HG03095 (cell line): ENCODE results near the gene GTSF1L.
"Not testable (repeated sequence)": the region's sequence is repeated elsewhere in the genome, so short reads cannot be mapped to it uniquely, and the experiment has no call there.

ENCODE experiments used
- ATAC-seq: cut with Tn5 transposase; IDR thresholded peaks from one replicate; pipeline ENCODE4 v1.9.1; 2021; ENCODE audit warnings: moderate library complexity; ENCODE audit not compliant: unreplicated experiment

Gene GTSF1L

GRCh38 chr20:43726811-43727338 is at the start of gene GTSF1L:
GTSF1L (minus strand) TSS chr20:43727002; CDS start chr20:43726694, 308 bp downstream.
- no peak for ATAC-seq

GRCh38 chr20:43774754-43775153 is 48.0 kb upstream of the GTSF1L start:
- no peak for ATAC-seq

GRCh38 chr20:43771503-43772190 is 44.8 kb upstream of the GTSF1L start:
- no peak for ATAC-seq

GRCh38 chr20:43770342-43770741 is 43.5 kb upstream of the GTSF1L start:
- ATAC-seq = no peak

GRCh38 chr20:43767686-43768474 is 41.1 kb upstream of the GTSF1L start:
- no peak for ATAC-seq

- ATAC-seq = no peak
Observed at GRCh38 chr20:43766917-43767316, 40.1 kb upstream of the GTSF1L start.

DNA sequence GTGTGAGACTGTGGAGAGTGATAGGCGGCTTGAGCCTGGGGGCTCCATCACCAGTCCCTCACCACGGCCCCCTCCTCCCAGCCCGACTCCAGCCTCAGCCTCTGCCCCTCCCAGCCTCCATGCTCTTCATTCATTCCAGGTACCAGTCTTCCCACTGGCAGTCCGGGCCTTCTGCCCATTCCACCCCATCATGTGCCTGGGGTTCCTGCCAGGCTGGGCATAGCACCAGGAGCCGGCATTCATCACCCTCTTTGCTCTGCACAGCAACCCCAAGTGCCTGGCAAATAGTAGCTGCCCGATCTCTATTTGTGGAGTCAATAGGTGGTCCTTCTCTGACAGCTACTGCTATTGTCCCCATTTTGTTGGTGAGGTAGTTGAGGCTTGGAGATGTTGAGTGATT is 39.6 kb upstream of the GTSF1L start:
- no peak for ATAC-seq

DNA sequence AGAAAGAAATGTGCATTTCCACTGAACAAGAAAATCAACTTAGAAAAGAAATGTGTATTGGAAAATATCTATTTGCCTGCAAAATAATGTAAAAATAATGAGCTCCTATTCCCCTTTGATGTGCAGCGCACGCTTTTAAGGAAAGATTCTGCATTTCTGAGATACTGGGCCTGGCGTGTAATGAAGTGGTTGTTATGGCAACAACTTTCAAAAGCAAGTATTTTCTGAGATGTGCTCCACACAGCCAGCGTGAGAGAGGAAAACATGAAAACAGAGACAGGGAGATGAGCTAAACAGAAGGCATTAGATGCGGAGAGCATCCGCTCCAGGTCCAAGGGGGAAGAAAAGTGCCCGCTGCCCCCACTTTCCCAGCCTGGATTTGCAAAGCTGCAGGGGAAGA is 39.1 kb upstream of the GTSF1L start:
- ATAC-seq = no peak

- ATAC-seq = no peak
Observed at GRCh38 chr20:43762911-43763310, 36.1 kb upstream of the GTSF1L start.

GRCh38 chr20:43761386-43762340 is 34.9 kb upstream of the GTSF1L start:
- ATAC-seq = no peak

- ATAC-seq = not testable (repeated sequence)
Observed at GRCh38 chr20:43757888-43758287, 31.1 kb upstream of the GTSF1L start.

DNA sequence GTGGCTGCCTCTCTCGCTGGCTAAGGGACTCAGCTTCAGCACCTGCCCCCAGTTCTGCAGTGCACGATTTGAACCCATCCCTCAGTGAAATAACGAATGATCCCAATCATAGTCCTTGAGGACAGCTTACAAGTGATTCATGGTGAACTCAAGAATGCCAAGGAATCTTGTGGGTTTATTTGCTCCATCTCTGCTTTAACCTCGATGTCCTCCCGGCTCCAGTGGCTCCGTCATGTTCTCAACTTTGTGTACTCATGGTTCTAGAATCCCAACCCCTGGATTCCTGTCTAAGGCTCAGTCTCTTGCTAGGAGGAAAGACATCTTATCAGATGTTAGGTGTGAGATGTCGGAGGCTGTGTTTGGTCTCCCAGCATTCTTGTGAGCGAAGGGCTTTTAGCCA is 29.0 kb upstream of the GTSF1L start:
- no peak for ATAC-seq

GRCh38 chr20:43755390-43755789 is 28.6 kb upstream of the GTSF1L start:
- no peak for ATAC-seq

GRCh38 chr20:43752561-43753301 is 25.9 kb upstream of the GTSF1L start:
- peak; percentile 49 for ATAC-seq

DNA sequence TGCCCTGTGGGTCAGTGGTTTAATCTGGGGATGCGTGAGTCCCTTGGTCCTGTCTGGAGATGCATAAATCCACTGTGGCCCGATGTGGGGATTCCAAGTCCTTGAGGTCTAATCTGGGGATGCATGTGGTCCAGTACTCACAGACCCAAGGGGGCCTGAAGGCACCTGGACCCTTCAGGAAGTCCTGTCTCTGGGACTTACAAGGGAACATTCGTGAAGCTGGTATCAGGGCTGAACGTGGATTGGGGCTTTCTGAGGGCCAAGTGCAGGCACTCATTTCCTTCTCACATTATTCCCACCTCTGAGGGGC is 25.2 kb upstream of the GTSF1L start:
- ATAC-seq = no peak

DNA sequence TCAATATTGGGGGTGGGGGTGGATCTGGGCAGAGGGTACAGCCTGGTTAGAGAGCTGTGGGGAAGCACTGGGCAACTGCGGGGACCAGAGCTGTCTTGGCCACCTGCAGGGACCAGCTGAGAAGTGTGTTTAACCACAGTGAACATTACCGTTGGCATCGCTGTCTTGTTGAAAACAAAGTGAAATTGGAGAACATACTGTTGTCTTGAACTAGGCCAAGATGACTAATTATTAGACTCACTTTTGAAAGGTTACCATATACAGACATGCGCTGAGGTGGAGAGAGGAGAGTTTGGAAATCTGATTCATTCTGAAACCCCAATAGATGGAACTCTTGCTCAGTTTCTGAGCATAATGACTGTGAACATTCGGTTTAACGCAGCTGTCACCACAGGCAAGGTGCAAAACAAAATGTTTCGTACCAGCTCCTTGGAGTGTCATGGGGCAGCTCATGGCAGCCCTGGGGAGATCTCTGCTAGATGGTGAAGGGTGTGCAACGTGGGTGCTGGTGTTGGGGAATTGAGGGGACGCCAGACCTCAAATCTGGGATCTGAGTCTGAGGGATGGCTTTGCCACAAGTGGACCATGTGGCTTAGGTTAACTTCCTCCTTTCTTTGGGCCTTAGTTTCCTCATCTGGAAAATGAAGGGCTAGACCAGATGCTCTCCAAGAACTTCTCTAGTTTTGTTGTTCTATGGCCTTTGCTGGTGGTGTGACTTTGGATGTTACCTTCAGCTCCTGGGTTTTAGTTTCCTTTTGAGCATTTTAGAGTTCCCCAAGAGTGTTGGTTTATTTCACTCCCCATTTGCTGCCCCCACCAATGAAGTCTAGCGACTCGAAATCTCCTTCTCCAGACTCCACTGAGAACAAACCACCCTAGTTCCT is 24.6 kb upstream of the GTSF1L start:
- ATAC-seq = peak; percentile 75

- no peak for ATAC-seq
Observed at GRCh38 chr20:43750774-43751166, 24.0 kb upstream of the GTSF1L start.

DNA sequence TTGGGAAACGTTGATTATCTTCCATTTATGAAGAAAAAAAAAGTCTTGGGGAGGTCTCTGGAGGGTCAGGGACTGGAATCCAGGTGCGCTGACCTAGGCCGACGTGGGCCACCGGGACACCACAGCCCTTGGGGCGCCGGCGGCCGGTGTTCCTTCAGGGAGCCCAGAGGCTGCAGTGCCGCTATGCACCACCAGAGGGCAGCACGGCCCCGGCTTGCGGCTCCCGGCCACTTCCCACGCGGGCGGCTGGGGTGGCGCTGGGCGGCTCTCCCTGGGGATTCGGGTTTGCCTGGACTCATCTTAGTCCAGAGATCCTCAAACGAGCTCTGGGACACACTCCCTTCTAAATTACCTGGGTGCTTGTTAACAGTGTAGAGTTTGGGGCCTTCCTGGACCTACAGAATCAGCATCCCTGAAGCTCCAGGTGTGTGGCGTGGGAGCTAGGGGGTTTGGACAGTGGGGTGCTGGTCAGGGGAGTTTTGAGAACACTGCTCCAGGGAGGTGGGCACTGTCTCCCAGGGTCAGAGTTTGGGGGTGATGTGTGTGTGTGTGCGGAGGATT is 23.0 kb upstream of the GTSF1L start:
- ATAC-seq = no peak

DNA sequence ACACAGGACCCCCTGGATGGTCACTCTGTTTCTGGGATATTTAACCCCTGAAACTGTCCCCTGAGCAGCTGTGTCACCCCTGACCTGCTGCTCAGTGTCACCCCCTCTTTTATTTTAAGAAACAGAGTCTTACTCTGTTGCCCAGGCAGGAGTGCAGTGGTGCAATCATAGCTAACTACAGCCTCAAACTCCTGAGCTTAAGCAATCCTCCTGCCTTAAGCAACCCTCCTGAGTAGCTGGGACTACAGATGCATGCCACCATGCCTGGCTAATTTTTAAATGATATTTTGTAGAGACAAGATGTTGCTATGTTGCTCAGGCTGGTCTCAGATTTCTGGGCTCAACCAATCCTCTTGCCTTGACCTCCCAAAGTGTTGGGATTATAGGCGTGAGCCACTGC is 21.5 kb upstream of the GTSF1L start:
- no peak for ATAC-seq
